Loucy (cell line): ENCODE measurements around the gene TAP2.

ENCODE experiments used
- H2AFZ ChIP-seq: fragments of 200-600 bp; sonication (generic); 2 replicates; pipeline ENCODE4 v1.6.0; 2016; ENCODE audit warnings: antibody characterized with exemption, mild to moderate bottlenecking, low read length, moderate library complexity
- H3F3A ChIP-seq: fragments of 200-600 bp; 2 replicates; pipeline ENCODE4 v1.6.0; 2016; ENCODE audit warnings: antibody characterized with exemption, low read depth, mild to moderate bottlenecking
- H3K27me3 ChIP-seq: fragments of 200-600 bp; sonication (generic); 2 replicates; pipeline ENCODE4 v1.6.1; 2014; ENCODE audit warnings: low read length, mild to moderate bottlenecking; ENCODE audit not compliant: insufficient read depth, poor library complexity, severe bottlenecking
- H3K36me3 ChIP-seq: fragments of 200-600 bp; sonication (generic); 2 replicates; pipeline ENCODE4 v1.6.1; 2016; ENCODE audit warnings: low read length; ENCODE audit not compliant: insufficient read depth
- H3K4me1 ChIP-seq: fragments of 200-600 bp; sonication (generic); 2 replicates; pipeline ENCODE4 v1.5.1; 2014; ENCODE audit warnings: low read length, mild to moderate bottlenecking; ENCODE audit not compliant: insufficient read depth, poor library complexity, severe bottlenecking
- H3K4me2 ChIP-seq: fragments of 200-600 bp; sonication (generic); 2 replicates; pipeline ENCODE4 v1.6.0; 2014; ENCODE audit warnings: antibody characterized with exemption, low read length, low read depth, mild to moderate bottlenecking; ENCODE audit not compliant: poor library complexity, severe bottlenecking
- H3K4me3 ChIP-seq: fragments of 200-600 bp; sonication (generic); 2 replicates; pipeline ENCODE4 v1.5.1; 2014; ENCODE audit warnings: low read length, mild to moderate bottlenecking, mixed read lengths; ENCODE audit not compliant: poor library complexity, severe bottlenecking
- H3K79me2 ChIP-seq: fragments of 200-600 bp; sonication (generic); 2 replicates; pipeline ENCODE4 v1.6.1; 2014; ENCODE audit warnings: low read length; ENCODE audit not compliant: insufficient read depth
- H3K9ac ChIP-seq: fragments of 200-600 bp; sonication (generic); 2 replicates; pipeline ENCODE4 v1.6.0; 2014; ENCODE audit warnings: mild to moderate bottlenecking, low read depth, low read length, moderate library complexity; ENCODE audit not compliant: poor library complexity, severe bottlenecking
- H3K9me2 ChIP-seq: fragments of 200-600 bp; sonication (generic); replicated peaks from 2 replicates; pipeline ENCODE4 v1.6.1; 2016; ENCODE audit warnings: low read depth, low read length, mixed read lengths
- H3K9me3 ChIP-seq: fragments of 200-600 bp; sonication (generic); 2 replicates; pipeline ENCODE4 v1.6.1; 2014; ENCODE audit warnings: mild to moderate bottlenecking, antibody characterized with exemption, low read length, low read depth; ENCODE audit not compliant: insufficient read depth
- H4K20me1 ChIP-seq: fragments of 200-600 bp; sonication (generic); 2 replicates; pipeline ENCODE4 v1.6.0; 2014; ENCODE audit warnings: antibody characterized with exemption, low read length, mild to moderate bottlenecking; ENCODE audit not compliant: insufficient read depth, poor library complexity, severe bottlenecking
- CTCF ChIP-seq: fragments of 200-600 bp; sonication (generic); conservative IDR thresholded peaks from 2 replicates; pipeline ENCODE4 v1.5.1; 2014; ENCODE audit warnings: mild to moderate bottlenecking, antibody characterized with exemption, low read length
- EZH2phosphoT487 ChIP-seq: fragments of 200-600 bp; IDR thresholded peaks from 2 replicates; pipeline ENCODE4 v1.6.1; 2018; ENCODE audit warnings: antibody characterized with exemption, mild to moderate bottlenecking, moderate library complexity, borderline replicate concordance

Gene TAP2

GRCh38 chr6:32827025-32827424 lies 11.5 kb downstream of the TAP2 start:
- Histone ChIP-seq H2AFZ (no peak overlapping the region), H3K4me3 (no peak overlapping the region), H3K9ac (no peak overlapping the region), H3K4me2 (no peak overlapping the region), H3K9me3 (no peaks in the 10 kb centered on the region), H3K4me1 (no peaks in the 10 kb centered on the region), H4K20me1 (no peaks in the 10 kb centered on the region), H3K36me3 (peaks cover 26% of the 10 kb centered on the region; the same call in 1 of the 2 replicates), H3K27me3 (no peaks in the 10 kb centered on the region), H3F3A (0 out of 2 replicates have a peak, but pooled peaks cover 4% of the 10 kb centered on the region), H3K9me2 (no peaks in the 10 kb centered on the region), H3K79me2 (no peaks in the 10 kb centered on the region)
- TF ChIP-seq CTCF (no peak), EZH2phosphoT487 (no peak)

- no peak overlapping the region for H2AFZ ChIP-seq
Measured at GRCh38 chr6:32825966-32826365, 12.6 kb downstream of the TAP2 start.

GRCh38 chr6:32819729-32820128 lies 18.8 kb downstream of the TAP2 start:
- no peak overlapping the region for H3K4me3 ChIP-seq
- H3K27me3 ChIP-seq: no peaks in the 10 kb centered on the region
- H3K9ac ChIP-seq: no peak overlapping the region
- H2AFZ ChIP-seq: no peak overlapping the region
- H3F3A ChIP-seq: no peaks in the 10 kb centered on the region
- TF ChIP-seq EZH2phosphoT487 (no peak), CTCF (no peak)
- H3K36me3 ChIP-seq: no peaks in the 10 kb centered on the region
- no peaks in the 10 kb centered on the region for H4K20me1 ChIP-seq
- H3K4me1 ChIP-seq: no peaks in the 10 kb centered on the region
- H3K79me2 ChIP-seq: no peaks in the 10 kb centered on the region
- H3K9me3 ChIP-seq: no peaks in the 10 kb centered on the region
- no peaks in the 10 kb centered on the region for H3K9me2 ChIP-seq
- H3K4me2 ChIP-seq: no peak overlapping the region

More at GRCh38 chr6:32825966-32826365, 12.6 kb downstream of the TAP2 start:
- Histone ChIP-seq H3K27me3 (no peaks in the 10 kb centered on the region), H3K4me2 (no peak overlapping the region), H4K20me1 (no peaks in the 10 kb centered on the region), H3K9me3 (no peaks in the 10 kb centered on the region), H3K9ac (no peak overlapping the region), H3F3A (0 out of 2 replicates have a peak, but pooled peaks cover 4% of the 10 kb centered on the region), H3K79me2 (no peaks in the 10 kb centered on the region), H3K4me3 (no peak overlapping the region), H3K4me1 (no peaks in the 10 kb centered on the region), H3K9me2 (no peaks in the 10 kb centered on the region), H3K36me3 (peaks cover 22% of the 10 kb centered on the region; the same call in 1 of the 2 replicates)
- TF ChIP-seq CTCF (peak; percentile 66), EZH2phosphoT487 (no peak)
